ENCODE data around the gene KRT39. TPM values are rescaled to one million over a fixed set of nuclear protein-coding genes. Genes with fewer than 3 reads are reported as not detected.

The KRT39 gene
- not detected in 2 replicates for total RNA-seq

GRCh38 chr17:40966848-40967247 lies at the start of gene KRT39:
Gene KRT39, minus strand, starts transcription at chr17:40966948. Its CDS starts 92 bp downstream, at chr17:40966856.
- no peak within 1 kb of the TSS for H3K4me3 Mint-ChIP-seq

DNA sequence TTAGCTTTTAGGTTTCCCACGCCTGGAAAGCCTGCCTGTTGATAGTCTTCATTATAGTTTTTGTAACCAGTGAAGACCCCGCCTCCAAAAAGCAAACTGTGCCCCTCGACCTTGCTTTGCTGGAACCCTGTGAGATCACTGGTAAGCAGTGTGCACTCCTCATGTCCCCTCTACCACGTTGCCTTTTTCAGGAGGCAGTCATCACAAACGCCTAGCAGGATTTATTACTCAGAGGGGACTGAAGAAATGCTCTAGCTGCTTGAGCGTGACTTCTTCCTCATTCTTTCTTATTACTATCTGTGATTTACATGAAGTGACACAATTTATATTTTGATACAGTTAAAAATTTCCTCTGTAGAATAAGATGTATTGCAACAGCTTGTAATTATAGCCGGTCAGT lies 48.7 kb upstream of the KRT39 start:
- intact Hi-C loops (cut with micrococcal nuclease) = no loop called here

More at GRCh38 chr17:40966848-40967247, at the start of gene KRT39:
- no peaks in the 10 kb centered on the region for H3K4me1 Mint-ChIP-seq (ENCODE audit: low read depth)
- intact Hi-C loops (cut with micrococcal nuclease) = no loop called here
- peaks cover 11% of the 10 kb centered on the region for H3K27me3 Mint-ChIP-seq (ENCODE audit: insufficient read depth)
- DNase-seq (ENCODE audit: low spot score) = no peak
- H3K27ac Mint-ChIP-seq = no peak within 1 kb of the TSS
- no peaks in the 10 kb centered on the region for H3K36me3 Mint-ChIP-seq (ENCODE audit: low read depth)
- H3K9me3 Mint-ChIP-seq = peaks cover 5% of the 10 kb centered on the region

GRCh38 chr17:41013606-41014005 lies 46.9 kb upstream of the KRT39 start:
- H3K4me3 Mint-ChIP-seq = no peak overlapping the region
- H3K4me1 Mint-ChIP-seq (ENCODE audit: low read depth) = no peaks in the 10 kb centered on the region

More for the DNA sequence above, 48.7 kb upstream of the KRT39 start:
- Mint-ChIP-seq H3K4me1 (ENCODE audit: low read depth) (no peaks in the 10 kb centered on the region), H3K4me3 (no peak overlapping the region), H3K36me3 (ENCODE audit: low read depth) (no peaks in the 10 kb centered on the region), H3K27me3 (ENCODE audit: insufficient read depth) (peaks cover 6% of the 10 kb centered on the region), H3K9me3 (no peaks in the 10 kb centered on the region), H3K27ac (no peak overlapping the region)
- no peak for DNase-seq (ENCODE audit: low spot score)

GRCh38 chr17:41013181-41013580 lies 46.4 kb upstream of the KRT39 start:
- no peaks in the 10 kb centered on the region for H3K4me1 Mint-ChIP-seq (ENCODE audit: low read depth)
- no peaks in the 10 kb centered on the region for H3K36me3 Mint-ChIP-seq (ENCODE audit: low read depth)
- intact Hi-C loops (cut with micrococcal nuclease) = no loop called here
- H3K4me3 Mint-ChIP-seq = no peak overlapping the region
- no peak for DNase-seq (ENCODE audit: low spot score)
- H3K27me3 Mint-ChIP-seq (ENCODE audit: insufficient read depth) = peaks cover 9% of the 10 kb centered on the region
- no peaks in the 10 kb centered on the region for H3K9me3 Mint-ChIP-seq
- H3K27ac Mint-ChIP-seq = no peak overlapping the region

More at GRCh38 chr17:41013606-41014005, 46.9 kb upstream of the KRT39 start:
- Mint-ChIP-seq H3K27me3 (ENCODE audit: insufficient read depth) (peaks cover 8% of the 10 kb centered on the region), H3K9me3 (no peaks in the 10 kb centered on the region), H3K27ac (no peak overlapping the region), H3K36me3 (ENCODE audit: low read depth) (no peaks in the 10 kb centered on the region)
- no peak for DNase-seq (ENCODE audit: low spot score)
- intact Hi-C loops (cut with micrococcal nuclease) = no loop called here

DNA sequence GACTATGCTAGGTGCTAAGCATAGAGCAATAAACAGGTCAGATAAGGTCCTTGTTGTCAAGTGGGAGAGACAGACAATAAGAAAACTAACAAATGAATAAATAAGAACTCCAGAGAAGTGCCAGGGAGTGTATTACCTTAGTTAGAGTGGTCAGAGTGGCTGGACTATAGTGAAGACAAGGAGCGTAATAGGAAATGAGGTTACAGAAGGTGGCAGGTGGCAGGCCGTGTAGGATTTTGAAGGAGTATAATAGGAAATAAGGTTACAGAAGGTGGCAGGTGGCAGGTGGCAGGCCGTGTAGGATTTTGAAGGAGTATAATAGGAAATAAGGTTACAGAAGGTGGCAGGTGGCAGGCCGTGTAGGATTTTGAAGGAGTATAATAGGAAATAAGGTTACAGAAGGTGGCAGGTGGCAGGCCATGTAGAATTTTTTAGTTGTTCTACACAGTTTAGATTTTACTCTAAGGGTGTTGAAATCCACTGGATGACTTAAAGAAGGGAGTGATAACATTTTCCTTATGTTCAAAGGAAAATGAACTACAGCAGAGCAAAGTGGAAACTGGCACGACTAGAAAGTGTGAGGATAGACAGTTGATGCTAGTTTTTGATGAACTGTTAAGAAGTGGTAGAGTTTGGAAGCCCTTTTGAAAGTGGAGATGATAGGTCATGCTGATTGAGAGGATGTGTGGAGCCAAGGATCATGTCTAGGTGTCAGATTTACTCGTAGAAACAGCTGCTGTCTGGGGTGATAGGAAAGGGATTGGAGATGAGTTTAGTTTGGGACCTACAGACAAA lies 45.8 kb upstream of the KRT39 start:
- Mint-ChIP-seq H3K36me3 (ENCODE audit: low read depth) (no peaks in the 10 kb centered on the region), H3K4me1 (ENCODE audit: low read depth) (no peaks in the 10 kb centered on the region), H3K4me3 (no peak overlapping the region), H3K27me3 (ENCODE audit: insufficient read depth) (peaks cover 10% of the 10 kb centered on the region), H3K27ac (no peak overlapping the region), H3K9me3 (no peaks in the 10 kb centered on the region)
- DNase-seq (ENCODE audit: low spot score) = no peak
- intact Hi-C loops (cut with micrococcal nuclease) = no loop called here

DNA sequence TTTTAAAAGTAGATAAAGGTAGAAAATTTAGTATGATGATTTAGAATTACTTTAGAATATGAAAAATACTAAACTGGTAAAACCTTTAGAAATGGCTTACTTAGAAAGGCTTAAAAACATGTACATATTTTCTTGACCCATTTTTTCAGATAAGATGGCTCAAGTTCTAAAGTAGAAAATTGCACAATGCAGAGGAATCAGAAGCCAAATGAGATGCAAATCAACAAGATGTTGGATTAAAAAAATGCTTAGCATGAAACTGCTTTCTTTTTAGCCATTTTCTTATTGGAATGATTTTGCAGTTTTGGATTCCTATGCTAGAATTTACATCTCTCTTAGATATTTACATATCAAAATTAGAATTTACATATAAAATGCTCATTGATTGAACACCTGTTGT lies 43.7 kb upstream of the KRT39 start:
- H3K4me3 Mint-ChIP-seq = no peak overlapping the region
- no peak for DNase-seq (ENCODE audit: low spot score)
- no peak overlapping the region for H3K27ac Mint-ChIP-seq
- H3K4me1 Mint-ChIP-seq (ENCODE audit: low read depth) = no peaks in the 10 kb centered on the region
- H3K9me3 Mint-ChIP-seq = no peaks in the 10 kb centered on the region
- no peaks in the 10 kb centered on the region for H3K36me3 Mint-ChIP-seq (ENCODE audit: low read depth)
- H3K27me3 Mint-ChIP-seq (ENCODE audit: insufficient read depth) = peaks cover 10% of the 10 kb centered on the region
- intact Hi-C loops (cut with micrococcal nuclease) = no loop called here

DNA sequence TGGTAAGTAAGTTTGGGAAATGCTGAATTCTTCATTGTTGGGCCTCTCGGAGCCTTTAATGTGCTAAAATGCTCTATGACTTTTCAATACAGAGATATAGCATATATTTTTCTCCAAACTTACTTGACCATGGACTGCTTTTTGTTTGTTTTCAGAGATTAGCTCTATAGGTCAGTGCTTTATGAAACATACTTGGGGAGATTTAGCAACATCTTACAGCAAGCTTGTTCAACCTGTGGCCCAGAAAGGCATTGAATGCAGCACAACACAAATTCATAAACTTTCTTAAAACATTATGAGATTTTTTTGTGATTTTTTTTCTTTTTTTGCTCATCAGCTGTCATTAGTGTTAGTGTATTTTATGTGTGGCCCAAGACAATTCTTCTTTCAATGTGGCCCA lies 43.2 kb upstream of the KRT39 start:
- no peaks in the 10 kb centered on the region for H3K9me3 Mint-ChIP-seq
- no peaks in the 10 kb centered on the region for H3K36me3 Mint-ChIP-seq (ENCODE audit: low read depth)
- no peak overlapping the region for H3K27ac Mint-ChIP-seq
- H3K4me3 Mint-ChIP-seq = no peak overlapping the region
- H3K27me3 Mint-ChIP-seq (ENCODE audit: insufficient read depth) = peaks cover 10% of the 10 kb centered on the region
- no peak for DNase-seq (ENCODE audit: low spot score)
- intact Hi-C loops (cut with micrococcal nuclease) = no loop called here
- no peaks in the 10 kb centered on the region for H3K4me1 Mint-ChIP-seq (ENCODE audit: low read depth)

- DNase-seq (ENCODE audit: low spot score) = no peak
- intact Hi-C loops (cut with micrococcal nuclease) = no loop called here
- H3K4me1 Mint-ChIP-seq (ENCODE audit: low read depth) = no peaks in the 10 kb centered on the region
- peaks cover 10% of the 10 kb centered on the region for H3K27me3 Mint-ChIP-seq (ENCODE audit: insufficient read depth)
- H3K36me3 Mint-ChIP-seq (ENCODE audit: low read depth) = no peaks in the 10 kb centered on the region
- H3K4me3 Mint-ChIP-seq = no peak overlapping the region
- no peak overlapping the region for H3K27ac Mint-ChIP-seq
- H3K9me3 Mint-ChIP-seq = no peaks in the 10 kb centered on the region
Measured at GRCh38 chr17:41009301-41009760, 42.6 kb upstream of the KRT39 start.

GRCh38 chr17:41008811-41009210 lies 42.1 kb upstream of the KRT39 start, which contains the start of gene KRTAP3-1:
Gene KRTAP3-1, minus strand, starts transcription at chr17:41009128. Its CDS starts 54 bp downstream, at chr17:41009074.
- no peak within 1 kb of the TSS for H3K4me3 Mint-ChIP-seq
- no peaks in the 10 kb centered on the region for H3K9me3 Mint-ChIP-seq
- no peaks in the 10 kb centered on the region for H3K36me3 Mint-ChIP-seq (ENCODE audit: low read depth)
- intact Hi-C loops (cut with micrococcal nuclease) = no loop called here
- H3K4me1 Mint-ChIP-seq (ENCODE audit: low read depth) = no peaks in the 10 kb centered on the region
- H3K27me3 Mint-ChIP-seq (ENCODE audit: insufficient read depth) = peaks cover 13% of the 10 kb centered on the region
- no peak for DNase-seq (ENCODE audit: low spot score)
- H3K27ac Mint-ChIP-seq = no peak within 1 kb of the TSS

- Mint-ChIP-seq H3K9me3 (no peaks in the 10 kb centered on the region), H3K27me3 (ENCODE audit: insufficient read depth) (peaks cover 11% of the 10 kb centered on the region), H3K4me3 (no peak overlapping the region), H3K27ac (no peak overlapping the region), H3K36me3 (ENCODE audit: low read depth) (no peaks in the 10 kb centered on the region), H3K4me1 (ENCODE audit: low read depth) (no peaks in the 10 kb centered on the region)
- no peak for DNase-seq (ENCODE audit: low spot score)
- intact Hi-C loops (cut with micrococcal nuclease) = no loop called here
Measured at GRCh38 chr17:41004397-41004796, 37.6 kb upstream of the KRT39 start.

DNA sequence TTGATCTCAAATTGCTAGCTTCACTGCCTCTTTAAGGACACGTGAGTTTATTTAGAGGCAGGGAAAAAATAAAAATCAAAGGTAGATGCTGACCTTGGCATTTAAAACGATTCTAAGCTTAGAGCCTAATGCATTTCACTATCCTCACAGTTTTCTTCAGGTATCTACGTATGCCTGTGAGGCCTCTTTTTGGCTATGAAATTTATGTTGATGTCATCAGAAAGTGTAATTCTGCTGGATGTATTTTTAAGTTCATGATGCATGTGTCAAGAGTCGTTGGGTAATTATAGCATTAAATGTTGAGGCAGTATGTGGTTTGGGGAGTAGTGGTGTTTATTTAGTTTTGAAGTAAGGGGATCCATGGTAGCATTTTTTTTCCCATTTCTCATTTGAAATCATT lies 37.2 kb upstream of the KRT39 start:
- Mint-ChIP-seq H3K27me3 (ENCODE audit: insufficient read depth) (peaks cover 12% of the 10 kb centered on the region), H3K27ac (no peak overlapping the region), H3K9me3 (no peaks in the 10 kb centered on the region), H3K36me3 (ENCODE audit: low read depth) (no peaks in the 10 kb centered on the region), H3K4me1 (ENCODE audit: low read depth) (no peaks in the 10 kb centered on the region), H3K4me3 (no peak overlapping the region)
- DNase-seq (ENCODE audit: low spot score) = no peak
- intact Hi-C loops (cut with micrococcal nuclease) = no loop called here

DNA sequence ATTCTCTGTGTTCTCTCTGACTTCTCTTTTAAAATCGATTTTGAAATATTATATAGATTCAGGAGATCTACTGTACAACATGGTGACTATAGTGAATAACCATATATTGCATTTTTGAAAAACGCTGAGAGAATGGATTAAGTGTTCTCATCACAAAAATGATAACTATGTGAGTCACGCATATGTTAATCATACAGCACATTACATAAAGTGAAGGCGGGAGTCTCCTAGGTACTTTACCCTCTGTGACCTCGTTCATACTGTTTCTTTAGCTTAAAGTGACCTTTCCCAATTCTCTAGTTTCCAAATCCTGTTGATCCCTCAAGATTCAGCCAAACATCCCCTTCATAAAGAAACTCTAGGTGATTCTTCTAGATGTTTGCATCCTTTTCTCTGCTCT lies 36.1 kb upstream of the KRT39 start:
- no peaks in the 10 kb centered on the region for H3K9me3 Mint-ChIP-seq
- no peak overlapping the region for H3K27ac Mint-ChIP-seq
- no peaks in the 10 kb centered on the region for H3K36me3 Mint-ChIP-seq (ENCODE audit: low read depth)
- intact Hi-C loops (cut with micrococcal nuclease) = no loop called here
- no peaks in the 10 kb centered on the region for H3K4me1 Mint-ChIP-seq (ENCODE audit: low read depth)
- H3K27me3 Mint-ChIP-seq (ENCODE audit: insufficient read depth) = peaks cover 11% of the 10 kb centered on the region
- H3K4me3 Mint-ChIP-seq = no peak overlapping the region
- DNase-seq (ENCODE audit: low spot score) = no peak

DNA sequence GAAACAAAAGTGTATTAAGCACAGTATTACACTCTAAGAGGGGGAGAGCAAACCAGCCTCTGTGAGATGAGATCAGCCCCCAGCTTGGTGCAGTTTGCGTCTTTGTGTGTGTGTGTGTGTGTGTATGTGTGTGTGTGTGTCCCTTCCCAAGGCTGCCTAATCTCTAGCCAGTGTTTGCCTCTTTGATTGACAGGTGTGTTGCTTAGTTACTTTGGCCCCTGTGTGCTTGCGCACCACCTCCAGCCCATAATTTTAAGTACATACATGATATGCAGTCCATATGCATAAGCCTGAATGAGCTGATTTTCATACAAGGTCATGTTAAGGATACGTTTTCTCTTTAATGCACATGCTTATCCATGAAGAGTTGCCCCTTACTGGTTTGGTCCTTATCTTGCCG lies 35.0 kb upstream of the KRT39 start:
- Mint-ChIP-seq H3K4me3 (no peak overlapping the region), H3K4me1 (ENCODE audit: low read depth) (no peaks in the 10 kb centered on the region), H3K27ac (no peak overlapping the region), H3K27me3 (ENCODE audit: insufficient read depth) (peaks cover 14% of the 10 kb centered on the region), H3K9me3 (no peaks in the 10 kb centered on the region), H3K36me3 (ENCODE audit: low read depth) (no peaks in the 10 kb centered on the region)
- DNase-seq (ENCODE audit: low spot score) = no peak
- intact Hi-C loops (cut with micrococcal nuclease) = no loop called here

Measured in activated T-helper 1 cell treated with anti-CD3 and anti-CD28 coated beads, Interleukin-12 subunit alpha, Interleukin-12 subunit beta, Interleukin-2, Interleukin-4 antibody, amounts not matched to agents 30 ng/mL and 10 ng/mL and 1 ng/mL, durations not matched to agents 14 hours and 24 hours and 36 hours (primary cell).